ENCODE results near the gene DEDD.

Gene DEDD

DNA sequence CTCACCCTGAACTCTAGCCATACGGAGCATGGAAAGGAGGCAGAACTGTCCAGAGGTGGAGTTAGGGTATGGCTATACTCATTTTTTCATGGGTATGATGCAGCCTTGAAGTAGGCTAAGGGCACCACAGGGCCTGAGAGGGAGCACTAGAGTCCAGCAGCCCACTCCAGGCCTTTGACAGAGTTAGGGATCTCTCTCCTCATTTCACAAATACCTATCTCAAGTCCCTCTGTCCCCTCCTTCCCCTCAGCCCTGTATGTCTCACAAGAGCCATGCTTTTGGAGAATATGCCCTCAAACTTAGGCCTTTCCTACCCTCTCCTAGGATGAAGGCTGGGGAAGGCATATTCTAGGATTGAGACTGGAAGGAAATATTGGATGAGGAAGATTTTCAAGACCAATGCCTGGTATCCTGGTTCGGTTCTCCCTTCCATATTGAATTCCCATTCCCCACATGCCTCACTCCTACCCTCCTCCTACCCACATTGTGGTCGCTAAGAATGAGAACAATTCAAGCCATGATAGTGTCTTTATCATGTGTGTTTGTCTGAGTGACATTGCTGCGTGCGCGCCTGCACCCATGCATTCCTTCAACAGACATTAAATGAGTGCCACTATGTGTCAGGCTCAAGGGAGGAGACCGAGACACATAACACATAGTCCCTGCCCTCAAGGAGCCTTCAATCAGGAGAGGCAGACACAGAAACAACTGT lies 40.5 kb downstream of the DEDD start:
- no peak for DNase-seq (ENCODE audit: low spot score)

DNA sequence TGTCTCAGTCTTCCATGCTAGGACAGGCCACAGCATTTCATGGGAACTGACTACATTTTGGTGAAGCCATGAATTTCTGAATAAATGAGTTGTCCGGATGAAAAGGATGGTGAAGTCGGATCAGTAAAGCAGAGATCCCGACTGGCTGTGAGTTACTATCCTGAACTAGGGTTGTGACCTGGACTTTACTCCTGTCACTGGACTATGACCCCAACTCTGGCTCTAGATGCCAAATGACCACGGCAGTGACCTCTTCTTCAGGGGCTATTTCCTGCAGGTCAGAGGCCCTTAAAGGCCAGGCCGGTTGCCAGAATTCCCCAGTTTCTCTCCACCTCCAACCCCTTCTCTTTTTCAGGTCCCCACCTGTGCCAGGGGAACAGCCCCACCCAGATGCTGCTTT lies 41.4 kb downstream of the DEDD start:
- no peak for DNase-seq (ENCODE audit: low spot score)

DNA sequence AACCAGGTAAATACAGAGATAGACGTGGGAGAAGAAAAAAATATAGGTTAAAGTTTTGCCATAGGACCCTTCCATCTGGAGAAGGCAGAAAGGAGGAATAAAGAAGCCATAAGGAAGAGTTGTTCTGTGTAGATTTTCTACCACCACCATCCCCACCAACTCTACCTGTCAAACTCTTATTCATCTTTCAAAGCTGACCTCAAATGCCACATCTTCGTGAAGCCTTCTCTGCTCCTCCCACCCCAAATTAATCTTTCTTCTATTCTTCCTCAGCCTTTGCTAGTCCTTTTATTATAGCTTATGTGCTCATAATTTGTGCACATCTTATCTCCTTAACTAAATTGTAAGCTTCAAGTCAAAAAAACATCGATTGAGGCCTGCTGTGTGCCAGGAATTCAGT lies 41.9 kb downstream of the DEDD start:
- DNase-seq (ENCODE audit: low spot score), result no peak

DNA sequence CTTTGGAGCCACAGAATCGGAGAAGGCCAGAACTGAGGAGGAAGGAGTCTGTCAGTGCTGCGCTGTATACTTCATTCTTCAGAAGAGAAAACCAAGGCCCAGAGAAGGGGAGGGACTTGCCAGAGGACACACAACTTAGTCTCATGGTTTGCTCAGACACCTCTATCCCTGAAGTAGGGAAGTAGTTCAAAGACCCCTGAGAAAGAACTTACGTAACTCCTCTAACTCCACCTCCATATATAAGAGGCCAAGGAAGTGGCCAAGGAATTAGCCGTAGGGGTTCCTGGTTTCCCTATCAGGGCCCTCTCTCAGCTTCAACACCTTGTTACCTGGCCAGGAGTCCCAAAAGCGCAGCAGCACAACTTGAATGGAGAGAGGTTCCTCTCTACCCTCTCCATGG lies 42.5 kb downstream of the DEDD start:
- DNase-seq (ENCODE audit: low spot score), result no peak

DNA sequence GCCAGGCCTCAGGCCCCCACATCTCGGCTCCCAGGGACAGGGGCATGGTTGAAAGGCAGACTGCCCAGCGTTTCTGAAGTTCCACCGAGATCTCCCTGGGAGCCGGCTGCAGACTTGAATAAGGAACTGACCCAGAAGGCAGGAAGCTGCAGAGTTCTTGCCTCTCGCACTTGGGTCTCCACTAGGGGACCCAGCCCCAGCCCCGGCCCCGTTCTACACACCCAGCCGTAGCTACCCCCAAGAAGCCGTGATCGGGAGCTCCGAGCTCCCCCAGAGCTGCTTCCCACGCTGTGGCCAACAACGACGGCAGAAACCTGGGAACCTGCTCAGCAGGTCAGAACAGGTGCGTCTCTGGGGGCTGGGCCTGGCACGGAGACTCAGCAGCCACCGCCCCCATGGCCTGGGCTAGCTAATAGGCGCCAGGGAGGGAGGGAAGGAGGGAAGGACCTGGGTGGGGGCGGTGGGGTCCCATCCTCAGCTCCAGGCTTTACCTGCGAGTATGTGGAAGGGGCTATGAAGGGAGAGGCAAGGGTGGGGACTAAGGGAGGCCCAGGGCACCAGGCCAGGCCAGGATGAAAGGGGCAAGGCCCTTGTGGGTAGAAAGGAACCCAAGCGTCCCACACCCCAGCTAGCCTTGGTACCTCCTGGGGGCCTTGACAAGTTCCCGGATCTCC lies 43.1 kb downstream of the DEDD start, which contains the start of gene NECTIN4:
Gene NECTIN4, minus strand, starts transcription at position 308 of the 674 bp plus-strand sequence. Its CDS starts 262 bp downstream, at position 46.
- DNase-seq (ENCODE audit: low spot score), result no peak

DNA sequence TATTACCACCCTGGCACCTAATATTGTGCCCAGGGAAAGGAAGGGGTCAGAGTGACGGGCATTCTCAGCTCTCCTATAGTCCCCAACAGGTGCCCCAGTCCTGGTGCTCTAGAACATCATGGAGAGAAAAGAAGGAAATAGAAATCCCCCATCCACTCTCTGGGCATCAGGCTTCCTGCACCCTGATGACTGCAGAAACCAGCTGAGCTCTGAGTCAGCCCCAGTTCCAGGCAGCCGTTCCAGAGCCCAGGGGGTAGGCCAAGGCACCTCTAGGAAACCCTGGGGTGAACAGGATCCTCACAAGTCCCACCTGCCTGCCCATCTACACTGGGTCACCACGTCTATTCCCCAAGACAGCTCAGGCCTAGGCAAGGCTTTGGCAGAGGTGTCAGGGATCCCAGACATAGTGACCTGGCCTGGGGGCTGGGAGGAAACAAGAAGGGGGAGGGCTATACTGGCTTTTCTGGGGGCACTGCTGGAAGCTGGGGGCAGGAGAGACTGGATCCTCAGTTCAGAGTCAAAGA lies 43.8 kb downstream of the DEDD start:
- DNase-seq (ENCODE audit: low spot score), result no peak

DNA sequence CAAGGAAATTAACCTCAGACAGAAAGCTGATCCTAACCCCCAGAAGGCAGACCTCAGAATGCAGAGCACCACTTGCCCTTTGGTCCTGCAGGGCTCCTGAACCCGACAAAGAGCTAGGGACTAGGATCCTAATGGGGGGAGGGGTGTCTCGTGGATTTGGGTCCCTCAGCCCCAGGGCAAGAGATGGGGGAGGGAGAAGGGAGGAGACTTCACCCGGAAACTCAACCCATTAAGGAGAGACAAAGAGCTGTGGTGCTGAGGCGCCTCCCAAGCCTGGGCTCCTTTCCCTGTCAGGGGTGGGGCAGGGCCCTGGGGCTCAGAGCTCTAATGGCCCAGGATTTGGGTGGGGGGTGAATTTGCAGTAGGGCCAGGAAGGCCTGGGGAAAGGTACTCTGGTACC lies 46.0 kb downstream of the DEDD start:
- no peak for DNase-seq (ENCODE audit: low spot score)

DNA sequence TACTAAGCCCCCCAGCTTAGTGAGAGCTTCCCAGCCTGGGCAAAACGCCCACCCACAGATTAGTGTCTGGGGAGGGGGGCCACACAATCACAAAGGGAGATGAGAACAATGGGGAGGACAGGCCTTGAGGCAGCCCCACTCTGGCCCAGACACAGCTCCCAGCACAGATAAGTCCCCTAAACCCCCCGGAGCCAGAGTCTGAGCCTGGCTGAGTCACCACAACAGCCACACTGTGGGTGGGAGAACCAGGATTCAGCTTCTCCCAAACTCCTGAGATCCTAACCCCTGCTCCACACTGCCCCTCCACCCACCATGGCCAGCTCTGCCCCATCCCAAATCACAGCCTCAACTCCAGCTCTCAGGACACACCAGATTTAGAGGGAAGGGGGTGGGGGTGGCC lies 47.3 kb downstream of the DEDD start:
- DNase-seq (ENCODE audit: low spot score), result no peak

DNA sequence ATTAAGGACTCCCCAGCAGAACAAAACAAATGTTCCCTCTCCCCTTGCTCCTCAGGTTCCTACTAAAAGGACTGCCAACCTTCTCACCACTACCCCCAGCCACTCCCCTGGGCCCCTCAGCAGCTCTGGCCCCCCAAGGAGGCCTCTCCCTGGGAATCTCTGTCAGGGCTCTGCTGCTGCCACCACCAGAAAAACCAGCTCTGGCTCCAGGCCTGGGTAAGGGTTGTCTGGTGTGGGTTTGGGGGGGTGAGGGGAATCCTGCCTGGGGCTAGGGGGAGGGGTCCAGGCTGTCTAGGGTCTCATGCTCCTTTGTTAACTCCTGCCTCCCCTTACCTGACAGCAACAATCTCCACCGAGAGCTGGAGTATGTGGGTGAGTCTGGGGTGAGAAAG lies 47.9 kb downstream of the DEDD start:
- DNase-seq (ENCODE audit: low spot score), result no peak

DNA sequence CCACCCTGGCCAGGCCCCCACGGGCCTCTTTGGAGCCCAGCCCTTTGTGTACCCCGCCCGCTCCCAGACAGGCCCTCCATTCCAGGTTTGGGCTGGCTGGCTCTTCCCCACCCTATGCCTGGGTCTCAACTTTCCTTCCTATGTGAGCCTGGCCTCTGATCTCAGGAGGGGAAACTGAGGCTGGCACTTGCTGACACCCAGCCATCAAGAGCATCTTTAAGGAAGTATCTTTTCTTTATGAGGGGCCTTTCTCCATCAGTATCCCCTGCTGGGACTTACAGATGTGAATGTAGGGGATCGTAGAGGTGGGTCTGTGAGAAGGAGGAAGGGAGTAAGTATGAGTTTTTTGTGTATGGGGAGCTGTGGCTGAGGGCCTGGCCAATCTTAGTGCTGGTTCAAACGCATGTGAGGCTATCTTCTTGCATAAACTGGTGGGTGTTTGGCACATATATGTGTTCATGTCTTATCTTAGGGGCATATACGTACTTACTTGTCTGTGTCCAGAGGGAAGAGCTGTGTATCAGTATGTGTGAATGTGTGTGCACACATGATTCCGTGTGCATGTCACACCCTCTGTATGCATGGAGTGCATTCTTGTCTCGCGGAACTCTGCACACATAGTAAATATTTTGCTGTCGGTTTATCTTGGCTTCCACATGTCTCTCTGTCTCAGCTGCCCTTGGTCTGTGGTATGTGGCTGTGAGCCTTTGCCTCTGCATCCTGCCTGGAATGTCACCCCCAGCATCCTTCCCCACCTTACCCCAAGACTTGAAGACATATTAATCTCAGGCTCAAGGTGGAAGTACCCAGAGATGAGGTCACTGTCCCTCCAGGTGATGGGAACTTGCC lies 48.5 kb downstream of the DEDD start:
- DNase-seq (ENCODE audit: low spot score), result no peak

DNA sequence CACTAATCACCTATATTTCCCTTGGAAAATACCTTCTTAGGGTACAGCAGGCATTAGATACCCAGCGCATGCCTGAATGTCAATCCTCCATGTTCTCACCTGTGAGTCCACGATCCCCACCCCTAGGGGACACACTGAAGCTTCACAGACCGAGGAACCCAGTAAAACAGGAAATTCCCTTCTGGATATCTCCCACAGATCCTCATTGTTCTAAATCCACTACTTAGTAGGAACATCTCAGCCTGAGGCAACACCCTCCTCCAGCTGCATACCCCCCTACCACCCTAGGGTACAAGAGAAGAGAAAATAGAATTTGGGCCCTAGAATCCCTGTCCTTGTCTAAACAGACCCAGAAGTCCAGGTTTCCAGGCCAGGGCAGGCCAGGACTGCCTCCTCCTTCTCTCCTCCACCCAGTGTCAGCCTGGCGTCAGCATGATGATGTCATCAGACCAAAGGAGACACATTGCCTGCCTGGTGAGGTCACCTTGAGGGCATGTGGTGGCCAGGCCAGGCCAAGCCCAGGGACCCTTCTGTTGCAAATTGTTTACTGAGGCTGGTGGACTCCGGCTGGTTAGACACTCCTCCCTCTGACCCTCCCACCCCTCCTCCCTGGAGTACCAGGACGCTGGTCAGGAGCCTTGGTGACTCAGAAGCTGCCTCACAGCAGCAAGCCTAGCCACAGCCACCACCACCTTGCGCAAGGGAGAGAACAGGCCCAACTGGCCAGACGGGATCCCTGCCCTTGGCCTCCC lies 49.3 kb downstream of the DEDD start:
- DNase-seq (ENCODE audit: low spot score), result no peak

DNA sequence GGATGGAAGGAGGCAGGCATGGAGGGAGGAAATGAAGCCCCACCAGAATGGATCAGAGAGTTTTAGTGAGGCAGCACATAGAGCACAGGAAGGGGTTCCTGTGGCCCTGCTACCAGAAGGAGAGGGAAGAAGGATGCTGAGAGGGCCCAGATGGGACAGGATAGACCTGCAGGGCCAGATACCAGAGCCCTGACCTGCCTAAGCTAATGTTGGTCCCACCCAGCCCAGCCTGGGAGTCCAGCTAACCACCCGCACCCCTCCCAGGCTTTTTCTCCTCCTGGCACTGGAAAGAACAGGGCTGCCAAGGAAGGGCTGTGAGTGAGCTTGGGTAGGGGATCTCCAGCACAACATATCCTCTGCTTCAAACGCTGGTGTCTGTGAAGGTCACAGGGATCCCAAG lies 50.0 kb downstream of the DEDD start:
- DNase-seq (ENCODE audit: low spot score), result no peak

DNA sequence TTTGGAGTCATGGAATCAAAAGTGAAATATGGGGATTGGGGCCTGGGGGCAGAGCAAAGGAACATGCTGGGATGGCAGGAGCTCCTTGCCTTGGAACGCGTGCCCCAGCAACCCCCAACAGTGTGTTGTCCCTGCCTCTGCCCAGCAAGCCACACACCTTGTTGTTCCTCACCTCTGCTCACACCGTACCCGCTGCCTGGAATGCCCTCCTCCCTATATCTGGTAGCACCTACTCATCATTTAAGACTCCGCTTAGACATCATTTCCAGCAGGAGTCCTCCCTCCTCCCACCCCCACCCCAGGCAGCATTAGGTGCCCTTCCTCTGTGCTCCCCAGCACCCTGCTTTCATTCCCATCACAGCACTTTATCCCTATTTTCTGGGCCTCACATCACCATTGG lies 50.9 kb downstream of the DEDD start:
- DNase-seq (ENCODE audit: low spot score), result no peak

DNA sequence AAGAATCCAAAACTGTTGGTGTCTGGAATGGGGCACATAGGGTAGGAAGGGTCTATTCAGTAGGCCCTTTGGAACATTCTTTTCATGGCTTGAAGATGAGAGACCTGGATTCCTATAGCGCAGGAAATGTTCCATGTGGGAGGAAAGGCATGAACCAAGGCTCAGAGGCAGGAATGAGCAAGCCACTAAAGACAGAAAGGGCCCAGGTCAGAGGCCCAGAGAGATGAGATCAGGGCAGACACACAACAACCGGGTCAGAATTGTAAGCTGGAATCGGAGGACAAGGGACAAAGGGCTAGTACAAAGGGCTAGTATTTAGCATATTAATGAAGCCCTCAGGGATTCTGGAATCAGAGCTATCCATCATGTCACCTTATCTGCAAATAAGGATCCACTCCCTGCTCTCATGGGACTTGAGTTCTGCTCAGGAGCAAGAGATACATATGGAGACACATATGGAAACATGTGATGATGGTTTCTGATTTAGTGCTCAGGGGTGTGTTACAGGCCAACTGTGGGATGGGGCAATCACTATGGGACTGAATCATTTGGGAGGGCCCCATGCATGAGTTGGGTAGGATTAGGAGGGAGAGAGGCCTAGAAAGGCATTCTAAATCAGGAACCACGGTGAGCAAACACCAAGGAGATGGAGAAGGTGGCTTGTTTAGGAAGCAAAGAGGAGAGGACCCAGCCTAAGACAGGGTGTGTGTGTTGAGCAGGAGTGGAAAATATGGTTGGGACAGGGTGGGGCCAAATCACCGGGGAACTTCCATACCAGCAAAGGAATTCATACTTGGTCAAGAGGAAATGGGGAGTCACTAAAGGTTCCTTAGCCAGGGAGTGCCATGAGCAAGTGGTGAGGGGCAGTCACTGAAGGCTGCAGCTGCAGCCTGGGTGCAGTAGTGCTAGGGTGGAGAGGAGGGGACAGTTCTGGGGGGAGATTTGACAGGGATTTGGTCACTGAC lies 51.7 kb downstream of the DEDD start:
- DNase-seq (ENCODE audit: low spot score), result no peak

DNA sequence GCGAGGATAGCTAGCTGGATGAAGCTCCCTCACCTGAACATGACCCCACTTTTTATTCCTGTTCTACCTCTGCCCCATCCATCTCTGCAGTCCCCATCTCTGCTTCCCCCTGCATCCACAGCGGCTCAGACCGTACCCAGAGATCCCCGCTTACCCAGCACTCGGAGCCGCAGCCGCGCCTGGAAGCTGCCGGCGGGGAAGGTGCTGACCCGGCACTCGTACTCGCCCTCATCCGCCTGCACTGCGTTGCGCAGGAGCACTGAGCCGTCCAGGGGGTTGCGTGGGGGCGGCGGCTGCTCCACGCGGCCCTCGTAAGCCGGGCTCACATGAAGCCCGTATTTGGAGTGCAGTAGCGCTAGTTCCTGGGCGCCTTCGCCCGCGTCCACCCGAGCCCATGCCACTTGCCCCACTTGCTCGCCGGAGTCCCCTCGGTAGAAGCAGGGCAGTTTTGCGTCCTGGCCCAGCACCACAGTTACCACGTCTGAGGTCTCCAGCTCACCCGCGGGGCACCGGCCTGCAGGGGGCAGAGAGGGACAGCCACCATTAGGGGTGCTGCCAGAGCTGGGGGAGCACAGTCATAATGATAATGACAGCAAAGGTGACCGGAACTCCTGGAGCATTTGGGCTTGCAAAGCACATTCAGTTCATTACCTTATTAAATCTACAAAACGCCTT lies 52.9 kb downstream of the DEDD start:
- DNase-seq (ENCODE audit: low spot score), result no peak

DNA sequence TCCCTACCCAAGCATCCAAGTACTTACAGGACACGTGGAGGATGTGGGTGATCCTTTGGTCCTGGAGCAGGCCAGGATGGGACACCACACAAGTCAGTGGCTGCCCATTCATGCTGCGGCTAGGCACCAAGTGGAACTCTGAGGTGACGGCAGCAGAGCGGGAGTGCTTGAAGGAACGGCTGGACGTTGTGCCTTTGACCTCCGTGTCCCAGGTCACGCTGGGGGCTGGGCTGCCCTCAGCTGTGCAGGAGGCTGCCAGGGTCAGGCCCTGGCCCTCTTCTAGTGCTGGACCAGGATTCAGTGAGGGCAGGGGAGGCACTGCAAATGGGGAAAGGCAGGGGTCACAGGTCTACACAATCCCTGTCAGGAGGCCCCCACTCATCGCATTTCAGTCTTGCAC lies 55.0 kb downstream of the DEDD start:
- DNase-seq (ENCODE audit: low spot score), result no peak

DNA sequence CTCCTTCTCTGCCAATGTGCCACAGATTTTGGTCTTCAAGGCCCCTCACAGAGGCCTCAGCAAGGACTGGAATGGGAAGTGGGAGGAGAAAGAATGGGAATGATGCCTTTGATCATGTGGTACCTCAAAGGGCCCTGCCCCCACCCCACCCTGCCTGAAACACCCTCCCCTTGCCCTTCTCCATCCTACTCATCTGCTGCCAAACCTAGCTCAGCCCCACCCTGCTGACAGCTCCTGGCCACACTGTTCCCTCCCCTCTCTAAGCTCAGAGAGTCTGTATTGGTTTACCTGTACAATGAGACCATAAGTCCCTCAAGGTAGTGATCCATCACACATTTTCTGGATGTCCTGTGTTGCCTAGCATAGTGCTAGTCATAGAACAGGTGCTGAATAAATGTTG lies 56.1 kb downstream of the DEDD start:
- DNase-seq (ENCODE audit: low spot score), result no peak

DNA sequence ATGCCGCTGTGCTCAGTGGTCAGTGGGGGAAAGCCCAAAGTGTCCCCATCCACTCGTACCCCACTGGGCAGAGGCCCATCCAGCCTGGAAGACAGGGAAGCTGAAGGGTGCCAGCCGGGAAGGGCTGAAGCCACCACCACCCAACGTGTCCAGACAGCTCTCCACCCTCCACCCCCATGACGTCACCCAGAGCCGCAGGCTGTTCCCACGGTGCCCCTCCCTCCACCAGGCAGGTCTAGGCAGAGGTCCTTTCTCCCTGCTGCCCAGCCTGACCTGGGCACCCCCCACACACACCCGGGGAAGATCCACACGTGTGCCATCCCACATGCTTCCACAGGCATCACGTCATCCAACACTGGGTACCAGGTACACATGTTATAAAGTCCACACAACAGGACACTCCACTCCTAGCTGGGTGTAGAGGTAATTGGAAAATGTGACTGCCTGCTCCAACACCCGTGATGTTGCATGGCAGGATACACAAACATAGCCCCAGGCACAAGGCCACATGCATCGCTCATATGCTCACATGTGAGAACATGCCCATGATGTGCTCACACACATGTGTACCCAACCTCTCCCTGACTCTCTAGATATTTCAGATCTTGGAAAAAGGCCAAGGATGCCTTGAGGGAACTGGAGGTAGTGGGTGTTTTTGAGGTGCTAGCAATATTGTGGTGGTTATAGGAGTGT lies 57.6 kb downstream of the DEDD start:
- DNase-seq (ENCODE audit: low spot score), result no peak

DNA sequence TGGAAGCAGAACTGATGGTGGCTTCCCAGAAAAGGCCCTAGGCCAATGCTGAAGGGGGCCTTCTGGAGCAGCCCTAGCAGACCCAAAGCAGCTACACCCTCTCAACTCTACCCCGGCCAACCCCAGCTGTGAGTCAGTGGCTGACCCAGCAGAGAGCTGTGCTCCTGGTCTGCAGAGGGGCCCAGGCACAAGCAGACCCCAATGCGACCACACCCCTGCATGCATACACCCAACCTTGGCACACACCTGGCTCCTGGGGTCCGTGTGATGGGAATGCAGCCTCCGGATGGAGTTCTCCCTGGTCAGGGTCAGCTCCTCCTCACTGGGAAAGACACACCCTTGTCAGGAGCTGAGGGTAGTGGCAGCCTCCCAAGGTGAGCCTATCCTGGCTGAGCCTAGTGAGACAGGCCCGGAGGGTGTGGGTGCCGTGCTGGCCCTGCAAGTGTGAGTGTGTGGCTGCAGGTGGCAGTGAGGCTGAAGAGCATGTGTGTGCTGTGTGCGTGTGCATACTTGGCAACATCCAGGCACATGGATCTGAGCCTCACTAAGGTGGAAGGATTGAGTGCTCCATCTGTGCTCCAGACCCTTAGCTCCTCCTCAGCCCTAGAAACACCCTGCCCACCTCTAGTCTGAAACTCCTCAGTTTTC lies 58.9 kb downstream of the DEDD start:
- DNase-seq (ENCODE audit: low spot score), result no peak
